Fibroblast of lung (primary cell): ENCODE results near the gene CPE.

Experiments
- EZH2 ChIP-seq: IDR thresholded peaks from 2 replicates; pipeline ENCODE4 v1.5.1; 2012; ENCODE audit warnings: low read length, control low read depth, mild to moderate bottlenecking; ENCODE audit errors: missing control alignments
- TF ChIP-seq, protein P1 (sequence below), 2 donors: IDR thresholded peaks in 1 of 2; conservative IDR thresholded peaks in 1 of 2; 1 replicate in 1 of 2; 2 replicates in 1 of 2; pipeline ENCODE4 v1.5.1; 2011 to 2012; ENCODE audit warnings: low read length in 2 of 2, control low read depth in 1 of 2, inconsistent platforms in 1 of 2, low read depth in 1 of 2, mild to moderate bottlenecking in 1 of 2

DNA sequence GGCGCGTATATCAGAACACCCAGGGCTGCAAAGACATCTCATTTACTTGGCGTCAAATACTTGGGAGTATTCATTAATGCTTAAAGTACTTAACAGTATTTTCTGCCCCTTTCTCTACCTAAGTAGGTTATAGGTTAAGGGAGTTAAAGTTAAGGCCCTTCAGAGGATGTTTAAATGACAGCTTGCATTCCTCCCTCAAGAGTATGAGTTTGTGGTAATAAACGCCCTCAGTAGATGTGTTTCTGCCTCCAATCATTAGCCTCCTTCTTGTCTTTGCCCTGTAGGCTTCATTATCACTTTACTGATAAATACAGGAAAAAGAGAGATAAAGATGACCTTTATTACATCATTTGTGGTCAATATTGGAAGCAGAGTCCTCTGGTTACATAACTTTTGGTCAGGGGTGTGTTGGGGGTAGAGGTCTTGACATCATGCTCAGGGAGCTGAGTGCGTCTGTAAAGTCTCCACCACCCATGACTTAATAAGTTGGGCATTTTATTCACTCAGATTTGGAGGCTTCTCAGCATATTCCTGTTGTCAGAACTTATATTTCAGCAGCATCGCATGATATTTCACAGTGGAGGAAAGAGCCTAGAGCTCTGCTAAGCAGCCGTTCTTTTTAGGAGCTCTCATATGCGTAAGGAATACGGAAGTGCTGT is 145.9 kb downstream of the CPE start:
- TF ChIP-seq, protein P1, sequence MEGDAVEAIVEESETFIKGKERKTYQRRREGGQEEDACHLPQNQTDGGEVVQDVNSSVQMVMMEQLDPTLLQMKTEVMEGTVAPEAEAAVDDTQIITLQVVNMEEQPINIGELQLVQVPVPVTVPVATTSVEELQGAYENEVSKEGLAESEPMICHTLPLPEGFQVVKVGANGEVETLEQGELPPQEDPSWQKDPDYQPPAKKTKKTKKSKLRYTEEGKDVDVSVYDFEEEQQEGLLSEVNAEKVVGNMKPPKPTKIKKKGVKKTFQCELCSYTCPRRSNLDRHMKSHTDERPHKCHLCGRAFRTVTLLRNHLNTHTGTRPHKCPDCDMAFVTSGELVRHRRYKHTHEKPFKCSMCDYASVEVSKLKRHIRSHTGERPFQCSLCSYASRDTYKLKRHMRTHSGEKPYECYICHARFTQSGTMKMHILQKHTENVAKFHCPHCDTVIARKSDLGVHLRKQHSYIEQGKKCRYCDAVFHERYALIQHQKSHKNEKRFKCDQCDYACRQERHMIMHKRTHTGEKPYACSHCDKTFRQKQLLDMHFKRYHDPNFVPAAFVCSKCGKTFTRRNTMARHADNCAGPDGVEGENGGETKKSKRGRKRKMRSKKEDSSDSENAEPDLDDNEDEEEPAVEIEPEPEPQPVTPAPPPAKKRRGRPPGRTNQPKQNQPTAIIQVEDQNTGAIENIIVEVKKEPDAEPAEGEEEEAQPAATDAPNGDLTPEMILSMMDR (conservative IDR thresholded peaks at IDR 0.05 in 1 of 2, IDR thresholded peaks at IDR 0.05 in 1 of 2; ENCODE audit: low read depth in 1 of 2, low read length in 2 of 2): no peak
- no peak for TF ChIP-seq EZH2
